HFFc6 (cell line): ENCODE results near the gene RIOX2. TPM values are rescaled to one million over a fixed set of nuclear protein-coding genes. Genes with fewer than 3 reads are reported as not detected.

Source experiments
- DNase-seq: peaks from one replicate; pipeline ENCODE4 v3.0.0-alpha.2; 2018
- H3K27ac Mint-ChIP-seq: 2 replicates; pipeline ENCODE4 v1.8.0; 2020; ENCODE audit warnings: mild to moderate bottlenecking, mixed read lengths
- H3K27me3 Mint-ChIP-seq: 2 replicates; pipeline ENCODE4 v1.8.0; 2021; ENCODE audit warnings: mild to moderate bottlenecking, moderate library complexity, mixed read lengths; ENCODE audit not compliant: insufficient read depth
- H3K36me3 Mint-ChIP-seq: 2 replicates; pipeline ENCODE4 v1.8.0; 2021; ENCODE audit warnings: low read depth, mixed read lengths
- H3K4me1 Mint-ChIP-seq: 2 replicates; pipeline ENCODE4 v1.8.0; 2020; ENCODE audit warnings: low read depth, mixed read lengths
- H3K4me3 Mint-ChIP-seq: 2 replicates; pipeline ENCODE4 v1.8.0; 2020; ENCODE audit warnings: mild to moderate bottlenecking, moderate library complexity, mixed read lengths
- H3K9me3 Mint-ChIP-seq: 2 replicates; pipeline ENCODE4 v1.8.0; 2020; ENCODE audit warnings: mild to moderate bottlenecking, mixed read lengths
- CTCF ChIP-seq: fragments of 200-600 bp; sonication (generic); IDR thresholded peaks from 2 replicates; pipeline ENCODE4 v1.5.0; 2021; ENCODE audit warnings: antibody characterized with exemption, mild to moderate bottlenecking
- total RNA-seq, 6 experiments: library from RNA; stranded (reverse); fragmentation: NEBNext Ultra II Directional; extraction: Animal tissue kit (Norgen Biotek cat#: 25700); gene quantifications; 2 replicates in 1 of 6; 3 replicates in 5 of 6; pipeline ENCODE4 v1.2.3, GENCODE V29; 2021

RIOX2 gene
- total RNA-seq, 6 experiments from 2014 or later, result 27.3 to 38.4 (median 31.3) TPM

GRCh38 chr3:97994328-97994945 is 22.2 kb upstream of the RIOX2 start:
- H3K27ac Mint-ChIP-seq, result no peak overlapping the region
- no peaks in the 10 kb centered on the region for H3K9me3 Mint-ChIP-seq
- no peaks in the 10 kb centered on the region for H3K36me3 Mint-ChIP-seq
- DNase-seq, result no peak
- H3K27me3 Mint-ChIP-seq, result peaks cover 2% of the 10 kb centered on the region
- H3K4me1 Mint-ChIP-seq, result no peaks in the 10 kb centered on the region
- no peak overlapping the region for H3K4me3 Mint-ChIP-seq
- TF ChIP-seq CTCF, result no peak

GRCh38 chr3:97993526-97993925 is 21.3 kb upstream of the RIOX2 start:
- Mint-ChIP-seq H3K27ac (no peak overlapping the region), H3K9me3 (no peaks in the 10 kb centered on the region), H3K4me3 (no peak overlapping the region), H3K27me3 (peaks cover 2% of the 10 kb centered on the region), H3K4me1 (no peaks in the 10 kb centered on the region), H3K36me3 (no peaks in the 10 kb centered on the region)
- no peak for TF ChIP-seq CTCF
- DNase-seq, result no peak

- Mint-ChIP-seq H3K27ac (no peak overlapping the region), H3K36me3 (no peaks in the 10 kb centered on the region), H3K4me3 (no peak overlapping the region), H3K9me3 (no peaks in the 10 kb centered on the region), H3K27me3 (peaks cover 2% of the 10 kb centered on the region), H3K4me1 (no peaks in the 10 kb centered on the region)
- no peak for DNase-seq
- no peak for TF ChIP-seq CTCF
Observed at GRCh38 chr3:97992547-97993173, 20.4 kb upstream of the RIOX2 start.

- no peaks in the 10 kb centered on the region for H3K4me1 Mint-ChIP-seq
- H3K36me3 Mint-ChIP-seq, result no peaks in the 10 kb centered on the region
- no peak for TF ChIP-seq CTCF
- no peaks in the 10 kb centered on the region for H3K9me3 Mint-ChIP-seq
- H3K27me3 Mint-ChIP-seq, result peaks cover 2% of the 10 kb centered on the region
- H3K4me3 Mint-ChIP-seq, result no peak overlapping the region
- no peak overlapping the region for H3K27ac Mint-ChIP-seq
- no peak for DNase-seq
Observed at GRCh38 chr3:97991293-97991682, 19.1 kb upstream of the RIOX2 start.

GRCh38 chr3:97990624-97991292 is 18.5 kb upstream of the RIOX2 start:
- no peak for TF ChIP-seq CTCF
- Mint-ChIP-seq H3K27ac (no peak overlapping the region), H3K4me3 (no peak overlapping the region), H3K36me3 (no peaks in the 10 kb centered on the region), H3K4me1 (no peaks in the 10 kb centered on the region), H3K9me3 (no peaks in the 10 kb centered on the region), H3K27me3 (peaks cover 2% of the 10 kb centered on the region)
- DNase-seq, result no peak
